Coronary artery (tissue), 2 donors: Measurements from ENCODE around the gene BMERB1.
"Not testable (repeated sequence)": the region's sequence is repeated elsewhere in the genome, so short reads cannot be mapped to it uniquely, and the experiment has no call there.

Source experiments
- DNase-seq: peaks from one replicate; pipeline ENCODE4 v3.0.0-alpha.2; 2017; ENCODE audit warnings: low spot score
- H3K27ac ChIP-seq, 2 donors: fragments of 200-600 bp; sonication (generic); one replicate each; pipeline ENCODE4 v1.5.1; 2016 to 2019
- H3K4me3 ChIP-seq: fragments of 200-600 bp; sonication (generic); 2 replicates; pipeline ENCODE4 v1.5.1; 2016; ENCODE audit warnings: mild to moderate bottlenecking, moderate library complexity
- TF ChIP-seq, protein P1 (sequence below): fragments of 200-600 bp; sonication (generic); IDR thresholded peaks from one replicate; pipeline ENCODE4 v1.5.1; 2019; ENCODE audit warnings: antibody characterized with exemption

Gene BMERB1

DNA sequence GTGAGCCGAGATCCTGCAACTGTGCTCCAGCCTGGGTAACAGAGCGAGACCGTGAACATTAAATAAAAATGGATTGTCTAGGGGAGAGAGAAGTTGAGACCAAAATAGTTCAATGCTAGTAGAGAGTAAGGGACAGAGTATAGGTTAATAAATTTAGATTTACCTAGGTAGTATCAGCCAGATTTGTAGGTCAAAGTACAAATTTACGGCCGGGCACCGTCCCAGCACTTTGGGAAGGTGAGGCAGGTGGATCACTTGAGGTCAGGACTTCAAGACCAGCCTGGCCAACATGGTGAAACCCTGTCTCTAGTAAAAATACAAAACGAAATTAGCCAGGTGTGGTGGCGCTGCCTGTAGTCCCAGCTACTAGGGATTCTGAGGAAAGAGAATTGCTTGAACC, 12.2 kb upstream of the BMERB1 start:
- Histone ChIP-seq H3K27ac (no peak overlapping the region), H3K4me3 (no peak overlapping the region)
- no peak for DNase-seq
- TF ChIP-seq, protein P1, sequence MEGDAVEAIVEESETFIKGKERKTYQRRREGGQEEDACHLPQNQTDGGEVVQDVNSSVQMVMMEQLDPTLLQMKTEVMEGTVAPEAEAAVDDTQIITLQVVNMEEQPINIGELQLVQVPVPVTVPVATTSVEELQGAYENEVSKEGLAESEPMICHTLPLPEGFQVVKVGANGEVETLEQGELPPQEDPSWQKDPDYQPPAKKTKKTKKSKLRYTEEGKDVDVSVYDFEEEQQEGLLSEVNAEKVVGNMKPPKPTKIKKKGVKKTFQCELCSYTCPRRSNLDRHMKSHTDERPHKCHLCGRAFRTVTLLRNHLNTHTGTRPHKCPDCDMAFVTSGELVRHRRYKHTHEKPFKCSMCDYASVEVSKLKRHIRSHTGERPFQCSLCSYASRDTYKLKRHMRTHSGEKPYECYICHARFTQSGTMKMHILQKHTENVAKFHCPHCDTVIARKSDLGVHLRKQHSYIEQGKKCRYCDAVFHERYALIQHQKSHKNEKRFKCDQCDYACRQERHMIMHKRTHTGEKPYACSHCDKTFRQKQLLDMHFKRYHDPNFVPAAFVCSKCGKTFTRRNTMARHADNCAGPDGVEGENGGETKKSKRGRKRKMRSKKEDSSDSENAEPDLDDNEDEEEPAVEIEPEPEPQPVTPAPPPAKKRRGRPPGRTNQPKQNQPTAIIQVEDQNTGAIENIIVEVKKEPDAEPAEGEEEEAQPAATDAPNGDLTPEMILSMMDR, result no peak

DNA sequence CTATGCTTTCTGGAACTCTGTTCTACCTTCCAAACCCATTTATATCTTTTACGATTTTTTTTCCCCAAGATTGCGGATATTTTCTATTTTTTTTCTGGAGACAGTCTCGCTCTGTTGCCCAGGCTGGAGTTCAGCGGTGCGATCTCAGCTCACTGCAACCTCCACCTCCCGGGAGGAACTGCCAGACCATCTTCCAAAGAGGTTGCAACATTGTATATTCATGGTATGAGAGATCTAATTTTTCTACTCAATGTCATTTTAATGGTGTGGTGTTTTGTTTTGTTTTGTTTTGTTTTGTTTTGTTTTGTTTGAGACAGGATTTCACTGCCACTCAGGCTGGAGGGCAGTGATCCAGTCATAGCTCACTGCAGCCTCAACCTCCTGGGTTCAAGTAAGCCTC, 8.5 kb upstream of the BMERB1 start:
- no peak overlapping the region for H3K27ac ChIP-seq
- no peak overlapping the region for H3K4me3 ChIP-seq
- TF ChIP-seq, protein P1, result no peak
- DNase-seq, result no peak

DNA sequence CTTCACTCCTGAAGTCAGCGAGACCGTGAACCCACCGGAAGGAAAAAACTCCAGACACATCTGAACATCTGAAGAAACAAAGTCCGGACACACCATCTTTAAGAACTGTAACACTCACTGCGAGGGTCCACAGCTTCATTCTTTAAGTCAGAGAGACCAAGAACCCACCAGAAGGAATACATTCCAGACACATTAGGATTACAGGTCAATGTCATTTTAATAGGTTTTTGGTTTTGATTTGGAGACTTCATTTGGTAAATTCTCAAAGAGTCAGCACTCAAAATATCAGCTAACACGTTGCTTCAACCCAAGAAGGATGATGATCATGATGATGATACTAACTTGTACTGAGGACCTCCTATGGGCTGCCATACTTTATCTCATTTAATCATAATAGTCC, 7.6 kb upstream of the BMERB1 start:
- no peak for DNase-seq
- H3K4me3 ChIP-seq, result no peak overlapping the region
- no peak overlapping the region for H3K27ac ChIP-seq
- TF ChIP-seq, protein P1, result no peak

DNA sequence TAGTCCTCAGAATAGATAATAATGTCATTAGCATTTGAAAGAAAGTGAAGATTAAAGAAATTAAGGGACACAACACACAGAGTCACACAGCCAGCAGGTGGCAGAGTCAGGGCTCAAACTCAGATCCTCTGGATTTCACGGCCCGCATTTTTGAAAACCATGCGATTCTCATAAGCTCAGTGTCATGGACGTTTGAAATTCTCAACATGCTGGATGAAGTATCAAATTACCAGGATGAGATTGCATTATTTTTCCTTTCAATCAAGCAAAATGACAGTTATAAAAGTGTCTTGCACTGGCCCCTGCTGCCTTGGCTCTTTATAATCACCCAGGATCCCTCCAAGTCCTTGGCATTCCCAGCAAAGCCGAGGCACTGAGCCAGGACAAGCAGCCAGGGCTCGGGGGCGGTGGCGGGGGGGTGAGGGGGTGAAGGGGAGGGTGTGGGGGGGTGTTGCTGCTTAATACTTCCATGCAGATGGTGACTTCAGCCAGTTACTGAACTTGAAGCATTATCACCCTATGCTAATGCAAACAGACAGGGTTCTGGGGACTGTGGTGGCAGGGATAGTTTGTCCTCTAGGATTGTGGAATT, 6.6 kb upstream of the BMERB1 start:
- peak; percentile 82 for DNase-seq
- TF ChIP-seq, protein P1, result peak; percentile 50
- H3K4me3 ChIP-seq, result peak overlapping the region; percentile 51
- H3K27ac ChIP-seq, result peak overlapping the region in 1 of 2 donors; percentile 66

- not testable (repeated sequence) for DNase-seq, H3K4me3 ChIP-seq, H3K27ac ChIP-seq
These were observed 3.5 kb upstream of the BMERB1 start for GRCh38 chr16:15430884-15431283.

DNA sequence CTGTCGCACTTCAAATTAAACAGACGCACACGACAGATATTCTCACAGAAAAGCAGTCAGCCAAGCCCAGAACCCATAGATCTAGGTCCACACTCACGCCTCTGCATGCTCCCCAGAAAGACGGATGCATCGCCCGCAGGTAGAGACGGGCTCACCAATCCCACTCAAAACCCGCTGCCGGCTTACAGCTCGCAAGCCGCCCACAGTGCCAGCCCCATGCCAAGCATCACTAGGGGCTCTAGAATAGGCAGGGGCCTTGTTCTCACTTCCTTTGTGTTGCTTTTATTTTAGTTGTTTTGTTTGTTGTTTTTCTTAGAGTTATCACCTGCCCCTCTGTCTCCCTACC, 336 bp upstream of the BMERB1 start:
- TF ChIP-seq, protein P1, result no peak
- no peak for DNase-seq
- peak overlapping the region; percentile 84 for H3K4me3 ChIP-seq
- H3K27ac ChIP-seq, result peak overlapping the region; percentile 78 to 89

- H3K27ac ChIP-seq, result peak overlapping the region; percentile 78 to 89
- TF ChIP-seq, protein P1, result no peak
- no peak for DNase-seq
- peak overlapping the region; percentile 84 for H3K4me3 ChIP-seq
These were observed 952 bp downstream of the BMERB1 start for GRCh38 chr16:15435216-15435864.
